ENCODE data around the gene BMP8B.
A peak's percentile ranks its signal among the peaks of the same experiment; 100 is the strongest.
"Not testable (repeated sequence)": the region's sequence is repeated elsewhere in the genome, so short reads cannot be mapped to it uniquely, and the experiment has no call there.

The BMP8B gene

GRCh38 chr1:39788758-39789570 lies at the start of gene BMP8B:
TSS of gene BMP8B (minus strand) at chr1:39788865. CDS start at chr1:39788485, 380 bp downstream.
- FAIRE-seq, result no peak

- FAIRE-seq, result no peak
Observed at GRCh38 chr1:39836595-39837110, 48.0 kb upstream of the BMP8B start.

- FAIRE-seq, result no peak
Observed at GRCh38 chr1:39835935-39836594, 47.4 kb upstream of the BMP8B start.

- FAIRE-seq, result no peak
Observed at GRCh38 chr1:39835110-39835509, 46.4 kb upstream of the BMP8B start.

- FAIRE-seq, result no peak
Observed at GRCh38 chr1:39833621-39834385, 45.1 kb upstream of the BMP8B start.

GRCh38 chr1:39833121-39833520 lies 44.5 kb upstream of the BMP8B start:
- no peak for FAIRE-seq

GRCh38 chr1:39832294-39832693 lies 43.6 kb upstream of the BMP8B start:
- FAIRE-seq, result no peak

GRCh38 chr1:39829791-39830533 lies 41.3 kb upstream of the BMP8B start:
- no peak for FAIRE-seq

GRCh38 chr1:39828734-39829133 lies 40.1 kb upstream of the BMP8B start:
- no peak for FAIRE-seq

- FAIRE-seq, result not testable (repeated sequence)
Observed at GRCh38 chr1:39828255-39828654, 39.6 kb upstream of the BMP8B start.

- no peak for FAIRE-seq
Observed at GRCh38 chr1:39827201-39827600, 38.5 kb upstream of the BMP8B start.

- no peak for FAIRE-seq
Observed at GRCh38 chr1:39826583-39826982, 37.9 kb upstream of the BMP8B start.

- no peak for FAIRE-seq
Observed at GRCh38 chr1:39825432-39825941, 36.8 kb upstream of the BMP8B start.

- peak; percentile 29 for FAIRE-seq
Observed at GRCh38 chr1:39823450-39823849, 34.8 kb upstream of the BMP8B start.

GRCh38 chr1:39822146-39822545 lies 33.5 kb upstream of the BMP8B start:
- FAIRE-seq, result no peak

- no peak for FAIRE-seq
Observed at GRCh38 chr1:39819091-39819812, 30.6 kb upstream of the BMP8B start.

GRCh38 chr1:39818482-39818881 lies 29.8 kb upstream of the BMP8B start:
- FAIRE-seq, result no peak

- FAIRE-seq, result not testable (repeated sequence)
Observed at GRCh38 chr1:39817091-39817932, 28.6 kb upstream of the BMP8B start.

GRCh38 chr1:39816415-39817090 lies 27.9 kb upstream of the BMP8B start:
- peak; percentile 87 for FAIRE-seq

- no peak for FAIRE-seq
Observed at GRCh38 chr1:39812913-39813312, 24.2 kb upstream of the BMP8B start.
